GM21367 (cell line): ENCODE results near the gene HDAC9.
"Not testable (repeated sequence)": the region's sequence is repeated elsewhere in the genome, so short reads cannot be mapped to it uniquely, and the experiment has no call there.

Experiments
- ATAC-seq: cut with Tn5 transposase; IDR thresholded peaks from one replicate; pipeline ENCODE4 v1.9.1; 2021; ENCODE audit not compliant: unreplicated experiment

The HDAC9 gene

DNA sequence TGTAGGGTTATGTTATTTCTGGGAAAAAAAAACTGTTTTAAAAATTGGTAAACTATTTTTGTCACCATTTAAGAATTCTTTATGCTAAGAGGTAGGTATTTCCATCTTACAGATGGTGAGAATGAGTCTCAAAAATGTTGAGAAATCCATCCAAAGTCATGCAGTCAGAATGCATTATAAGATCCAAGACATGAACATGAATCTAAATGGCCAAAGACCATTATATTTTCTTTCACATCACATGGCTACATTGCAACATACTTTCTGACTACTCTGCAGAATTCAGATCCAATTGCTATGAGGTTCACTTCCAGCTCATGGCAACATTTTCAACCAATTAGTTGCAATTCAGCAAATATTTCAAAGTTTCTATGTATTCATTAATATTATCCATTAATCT lies 440.7 kb downstream of the HDAC9 start:
- no peak for ATAC-seq

DNA sequence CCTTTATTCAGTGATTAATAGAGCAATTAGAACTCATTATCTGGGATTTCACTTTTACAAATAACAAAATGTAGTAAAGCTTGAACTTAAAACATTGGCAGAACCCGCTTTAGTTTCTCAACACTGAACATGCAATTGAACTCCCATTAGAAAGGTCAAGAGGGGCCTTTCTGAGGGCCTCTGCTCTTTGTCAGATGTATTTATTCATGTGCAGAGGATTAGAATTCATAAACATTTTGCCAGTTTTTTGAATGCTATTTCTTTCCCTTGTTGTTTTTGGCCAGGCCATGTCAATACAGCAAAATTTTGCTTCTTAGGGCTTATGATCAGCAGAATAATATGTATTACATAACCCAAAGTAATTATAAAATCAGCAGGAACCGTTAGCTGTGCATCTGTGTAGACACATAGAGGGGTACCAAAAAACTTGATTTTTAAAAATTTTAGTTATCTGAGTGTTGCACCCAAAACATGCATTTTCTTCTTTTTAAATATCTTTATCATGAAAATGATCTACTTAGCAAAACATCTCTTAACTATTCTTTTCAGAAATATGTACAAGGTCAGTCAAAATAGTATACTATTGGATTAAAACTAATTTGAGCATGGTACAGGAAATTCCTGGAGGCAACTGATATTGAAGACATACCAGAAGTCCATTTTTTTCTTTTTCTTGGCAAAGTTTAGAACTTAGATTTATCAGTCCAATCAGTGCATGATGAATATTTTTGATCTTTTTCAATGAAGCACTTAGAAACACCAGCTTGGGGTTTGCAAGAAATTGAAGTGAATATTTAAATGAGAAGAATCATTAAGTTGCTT lies 444.4 kb downstream of the HDAC9 start:
- no peak for ATAC-seq

DNA sequence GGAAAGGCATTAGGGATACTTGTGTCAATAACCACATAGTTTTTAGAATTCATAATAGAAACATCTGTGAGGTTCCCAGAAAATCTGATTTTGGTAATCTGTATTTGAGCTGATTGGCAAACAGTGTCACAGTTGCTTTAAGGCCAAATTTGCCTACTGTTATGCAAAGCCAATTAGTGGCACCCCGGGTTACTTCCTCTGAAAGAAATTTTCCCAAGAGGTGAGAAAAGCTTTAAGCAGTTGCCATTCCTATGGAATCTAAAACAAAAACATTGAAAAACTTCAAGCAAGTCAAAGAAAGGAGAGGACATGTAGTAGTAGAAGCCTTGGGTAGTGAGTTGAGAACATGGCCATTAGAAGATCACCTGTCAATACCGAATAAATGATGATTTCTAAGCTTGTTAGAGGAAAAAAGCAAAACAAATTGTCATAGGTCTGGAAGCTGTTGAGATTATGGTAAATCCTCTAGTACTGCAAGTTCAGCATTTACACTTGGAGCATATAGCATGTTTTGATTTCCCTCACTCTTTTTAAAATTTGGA lies 445.1 kb downstream of the HDAC9 start:
- no peak for ATAC-seq

DNA sequence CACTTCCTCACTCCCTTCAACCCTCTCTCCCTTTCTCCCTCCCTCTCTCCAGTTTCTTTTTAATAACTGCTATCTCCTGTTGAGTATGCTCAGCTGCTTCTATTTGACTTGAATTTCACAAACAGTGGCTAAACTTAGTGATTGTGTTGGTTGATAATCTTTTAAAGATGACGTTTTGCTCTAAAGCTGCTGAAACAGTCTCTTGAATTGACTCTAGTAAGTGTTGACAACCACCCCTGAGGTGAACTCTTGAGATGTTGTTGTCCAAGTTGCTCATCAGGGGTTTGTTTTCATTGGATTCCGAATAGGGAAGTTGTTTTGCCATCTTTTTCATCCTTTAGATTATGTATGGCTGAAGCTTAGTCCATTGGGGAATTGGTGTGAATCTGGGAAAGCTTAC lies 445.7 kb downstream of the HDAC9 start:
- no peak for ATAC-seq

DNA sequence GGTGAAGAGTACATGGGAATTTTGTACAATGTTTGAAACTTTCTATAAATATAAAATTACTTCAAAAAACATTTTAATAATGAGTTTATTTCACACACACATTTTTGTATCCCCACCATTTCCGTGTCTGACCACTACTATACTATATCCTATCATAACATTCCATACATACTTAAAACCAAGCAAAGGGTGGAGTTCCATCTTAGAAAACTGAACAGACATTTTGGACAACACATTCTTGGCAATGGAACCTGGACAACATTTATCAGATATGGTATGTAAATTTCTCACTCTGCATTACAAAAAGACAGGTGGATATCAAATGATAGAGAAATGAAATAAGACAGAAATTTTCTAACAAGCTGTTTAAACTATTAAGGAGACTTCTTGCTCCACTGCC lies 453.0 kb downstream of the HDAC9 start:
- no peak for ATAC-seq

DNA sequence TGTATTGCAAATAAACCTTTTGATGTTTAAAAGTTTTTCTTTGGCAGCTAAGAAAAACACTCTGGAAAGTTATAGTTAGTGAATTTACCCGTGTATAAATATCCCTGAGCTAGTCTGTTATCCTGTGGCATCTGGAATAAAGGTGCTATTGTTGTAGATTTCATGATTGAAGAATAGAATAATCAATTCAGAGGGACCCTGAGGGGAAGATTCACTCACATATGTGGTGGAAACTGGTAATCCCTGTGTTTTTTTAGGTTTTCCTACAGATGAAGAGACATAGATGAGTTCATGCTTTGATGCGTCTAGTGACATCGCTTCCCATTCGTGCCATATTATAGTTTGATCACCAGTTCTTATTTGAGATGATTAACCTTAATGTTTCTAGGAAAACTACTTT lies 457.3 kb downstream of the HDAC9 start:
- ATAC-seq = no peak

DNA sequence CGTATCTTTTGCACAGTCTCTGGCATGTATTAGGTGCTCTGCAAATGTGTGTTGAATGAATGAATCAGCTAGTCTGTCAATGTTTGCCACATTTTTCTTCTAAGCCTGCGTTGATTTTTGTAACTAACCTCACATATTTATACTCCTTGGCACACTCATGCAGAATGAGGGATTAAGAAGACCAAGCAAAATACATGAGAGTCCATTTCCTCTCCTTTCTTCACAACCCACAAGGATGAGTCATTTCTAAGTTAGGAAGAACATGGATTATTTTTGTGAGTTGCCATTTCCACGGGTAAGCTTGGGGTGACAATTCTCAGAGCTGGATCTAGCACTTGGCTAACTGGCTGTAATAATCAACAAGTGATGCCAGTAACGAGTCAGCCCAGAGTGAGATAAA lies 463.1 kb downstream of the HDAC9 start:
- ATAC-seq = no peak

DNA sequence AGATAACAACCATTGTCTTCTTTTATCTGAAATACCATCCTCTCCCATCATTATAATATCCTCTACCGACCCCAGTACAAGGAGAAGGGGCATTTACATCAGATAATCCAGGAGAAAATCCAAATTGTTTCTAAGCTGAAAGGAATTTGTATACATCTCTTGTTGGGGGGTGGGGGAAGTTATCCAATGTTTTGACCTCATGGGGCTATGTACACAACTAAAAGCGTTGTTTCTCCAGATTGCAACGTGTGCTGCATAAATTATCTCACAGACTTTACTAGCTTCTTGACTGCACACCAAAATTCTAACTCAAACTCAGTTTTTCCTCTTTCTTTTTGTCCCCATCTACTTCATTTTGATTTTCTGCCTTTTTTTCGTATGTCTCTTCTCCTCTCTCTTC lies 465.2 kb downstream of the HDAC9 start:
- no peak for ATAC-seq

DNA sequence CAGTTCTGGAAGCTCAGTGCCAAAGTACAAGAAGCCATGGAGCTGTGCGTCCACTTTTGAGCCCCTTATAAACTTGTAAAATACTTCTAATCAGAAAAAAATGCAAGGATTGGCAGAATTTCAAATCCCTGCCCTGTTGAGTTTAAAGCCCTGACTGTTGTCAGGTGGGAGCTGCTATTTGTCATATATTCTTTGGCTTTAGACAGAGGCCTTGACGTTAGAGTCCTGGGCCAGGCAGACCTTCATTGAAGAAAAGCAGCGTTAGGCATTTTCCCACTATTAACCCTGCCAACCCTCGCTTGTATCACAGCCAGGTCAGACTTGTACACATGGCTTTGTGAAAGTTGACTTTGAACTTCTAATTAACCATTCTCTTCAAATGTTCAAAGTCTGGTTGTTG lies 466.5 kb downstream of the HDAC9 start:
- no peak for ATAC-seq

DNA sequence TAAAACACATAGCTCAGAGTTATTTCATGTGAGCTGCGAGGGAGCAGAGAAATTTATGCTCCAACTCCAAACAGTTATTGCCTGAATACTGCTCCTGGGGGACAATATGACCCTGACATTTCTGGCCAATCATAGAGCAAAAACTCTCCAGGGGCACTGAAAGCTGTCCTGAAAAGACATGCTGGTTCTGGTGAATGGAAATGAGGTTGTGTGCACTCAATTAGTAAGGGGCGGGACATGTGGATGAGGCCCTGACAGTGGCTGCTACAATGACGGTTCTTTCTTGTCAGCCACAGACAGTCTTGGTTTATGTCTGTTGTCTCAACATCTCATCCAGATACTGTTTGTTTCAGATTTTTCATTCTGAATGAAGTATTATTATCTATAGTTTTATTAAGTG lies 470.1 kb downstream of the HDAC9 start:
- no peak for ATAC-seq

DNA sequence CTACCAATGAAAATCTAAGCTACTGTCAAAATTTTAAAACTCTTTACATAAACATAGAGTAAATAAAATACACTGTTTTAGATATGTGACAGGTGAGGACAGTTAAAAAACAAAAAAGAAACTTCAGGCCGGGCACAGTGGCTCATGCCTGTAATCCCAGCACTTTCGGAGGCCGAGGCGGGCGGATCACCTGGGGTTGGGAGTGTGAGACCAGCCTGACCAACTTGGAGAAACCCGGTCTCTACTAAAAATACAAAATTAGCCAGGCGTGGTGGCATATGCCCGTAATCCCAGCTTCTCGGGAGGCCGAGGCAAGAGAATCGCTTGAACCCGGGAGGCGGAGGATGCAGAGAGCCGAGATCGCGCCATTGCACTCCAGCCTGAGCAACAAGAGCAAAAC lies 472.2 kb downstream of the HDAC9 start:
- ATAC-seq = not testable (repeated sequence)

DNA sequence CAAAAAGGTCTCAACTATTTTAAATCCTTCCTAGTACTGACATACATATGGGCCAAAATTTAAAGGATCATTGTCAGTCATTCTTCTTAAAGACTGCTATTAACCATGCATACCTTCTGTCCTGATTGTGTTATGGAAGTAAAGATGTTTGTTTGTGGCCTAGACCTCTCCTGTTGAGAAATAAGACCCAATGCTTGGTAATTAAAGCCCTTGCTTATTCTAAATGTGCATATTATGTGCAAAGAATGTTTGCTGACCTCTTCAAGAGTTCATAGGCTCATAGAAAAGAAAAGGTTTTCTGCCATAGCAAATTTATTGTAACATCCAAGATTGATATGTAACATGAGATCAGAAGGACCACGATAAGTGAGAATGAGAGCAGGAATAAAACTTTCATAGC lies 476.3 kb downstream of the HDAC9 start:
- ATAC-seq = no peak

DNA sequence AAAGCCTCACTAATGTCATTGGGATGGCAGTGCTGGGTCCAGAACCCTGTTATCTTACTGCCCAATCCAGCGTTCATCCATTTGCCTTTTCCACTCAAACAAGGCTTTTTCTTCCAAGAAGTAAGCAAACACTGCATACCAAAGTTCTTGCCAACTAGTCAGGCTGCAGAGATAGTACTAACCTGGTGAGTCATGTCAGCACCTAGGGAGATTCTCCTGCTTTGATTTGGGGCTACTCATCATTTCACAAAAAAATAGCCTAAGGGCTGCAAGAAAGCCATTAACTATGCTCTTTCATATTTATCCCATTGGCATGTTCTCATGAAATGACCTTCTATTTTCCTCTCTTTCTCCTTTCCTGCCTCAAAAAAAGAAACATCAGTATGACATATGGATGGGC lies 479.3 kb downstream of the HDAC9 start:
- no peak for ATAC-seq

DNA sequence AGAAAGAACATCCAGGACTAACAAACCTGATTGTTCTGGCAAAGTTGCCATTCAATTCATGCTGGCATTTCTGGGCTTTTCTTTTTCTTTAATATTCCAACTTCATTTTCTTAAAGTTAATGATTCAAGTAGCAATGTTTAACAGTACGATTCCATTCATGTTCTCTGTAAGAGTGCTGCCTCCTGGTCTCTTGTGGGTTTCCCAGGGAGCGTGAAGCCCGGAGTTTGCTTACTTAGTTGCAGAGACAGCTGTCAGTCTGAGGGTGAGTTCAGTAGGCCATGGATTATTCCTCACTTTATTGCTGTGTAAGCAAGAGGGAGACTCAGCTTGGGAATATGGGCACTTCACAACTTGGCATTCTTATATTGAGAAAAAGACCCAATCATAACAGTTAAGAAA lies 479.7 kb downstream of the HDAC9 start:
- ATAC-seq = no peak

DNA sequence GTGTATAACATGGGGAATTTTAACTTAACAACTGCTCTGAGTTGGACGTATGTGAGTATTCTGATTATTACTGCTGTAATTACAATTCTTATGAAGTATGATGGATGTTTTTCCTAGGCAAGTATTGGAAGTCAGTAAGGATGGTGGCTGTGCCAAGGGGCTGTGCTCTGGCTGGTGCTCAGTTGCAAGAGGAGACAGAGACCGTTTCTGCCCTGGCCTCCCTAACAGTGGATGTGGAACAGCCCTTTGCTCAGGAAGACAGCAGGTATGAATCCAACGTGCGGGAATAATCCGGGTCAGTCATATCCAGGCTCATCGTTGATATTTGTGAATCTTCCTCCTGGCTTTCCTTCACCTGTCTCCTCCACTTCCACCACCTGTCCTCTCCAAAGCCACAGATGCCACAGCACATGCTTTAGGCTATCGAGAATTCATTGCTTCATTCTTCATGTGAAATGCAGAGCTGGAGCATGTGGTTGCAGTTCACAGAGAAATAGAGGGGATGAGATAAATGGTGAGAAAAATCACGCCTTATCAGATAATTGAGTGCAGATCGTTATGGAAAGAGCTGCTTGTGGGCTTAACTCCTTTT lies 480.2 kb downstream of the HDAC9 start:
- ATAC-seq = no peak

DNA sequence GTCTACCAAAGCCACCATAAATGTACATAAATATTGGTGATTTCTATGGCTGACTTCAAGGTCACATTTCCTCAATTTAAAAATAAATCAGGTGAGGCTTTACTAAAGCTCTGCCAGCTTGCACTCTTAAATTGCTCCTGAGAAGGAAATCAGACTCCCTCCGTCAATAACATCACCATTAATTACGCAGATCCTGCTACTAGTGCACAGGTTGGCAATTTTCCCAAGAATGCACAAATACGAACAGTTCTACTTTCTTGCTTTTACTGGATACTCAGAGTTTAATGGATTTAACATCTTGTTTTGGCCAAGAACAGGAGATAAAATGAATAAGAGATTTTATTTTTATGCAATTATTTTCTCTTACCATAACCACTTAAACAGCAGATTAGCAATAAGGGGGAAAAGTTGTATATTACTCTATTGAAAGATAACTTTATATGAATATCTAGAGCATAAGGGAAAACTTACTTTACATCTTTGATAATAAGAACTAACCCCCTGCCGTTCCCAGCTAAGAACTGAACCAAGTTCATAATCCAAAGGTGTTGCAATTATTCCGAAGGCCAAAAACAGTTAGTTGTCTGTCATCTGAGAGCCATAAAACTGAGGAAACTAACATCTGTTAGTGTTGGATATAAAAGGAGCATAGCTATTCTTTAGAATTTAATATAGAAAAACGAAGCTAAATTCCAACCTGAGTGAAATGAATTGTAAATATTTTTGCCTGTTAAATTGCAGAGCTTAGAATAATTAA lies 481.3 kb downstream of the HDAC9 start:
- no peak for ATAC-seq

DNA sequence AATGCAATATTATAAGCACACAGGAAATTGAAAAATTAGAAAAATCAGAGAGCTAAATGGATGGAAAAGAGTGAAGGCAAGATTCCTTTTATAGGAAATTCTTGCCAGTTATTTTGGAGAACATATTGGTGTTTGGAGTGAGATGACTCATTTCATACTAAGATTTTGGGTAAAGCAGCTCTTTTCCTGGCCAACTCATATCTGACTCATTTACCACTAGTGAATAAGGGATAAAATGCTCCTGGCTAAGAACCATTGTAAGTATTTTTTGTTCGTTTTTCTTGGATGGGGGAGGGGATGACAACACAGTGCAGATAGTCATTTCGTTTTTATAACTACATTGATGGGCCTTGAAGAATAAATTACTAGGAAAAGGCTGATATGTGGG lies 482.6 kb downstream of the HDAC9 start:
- no peak for ATAC-seq

DNA sequence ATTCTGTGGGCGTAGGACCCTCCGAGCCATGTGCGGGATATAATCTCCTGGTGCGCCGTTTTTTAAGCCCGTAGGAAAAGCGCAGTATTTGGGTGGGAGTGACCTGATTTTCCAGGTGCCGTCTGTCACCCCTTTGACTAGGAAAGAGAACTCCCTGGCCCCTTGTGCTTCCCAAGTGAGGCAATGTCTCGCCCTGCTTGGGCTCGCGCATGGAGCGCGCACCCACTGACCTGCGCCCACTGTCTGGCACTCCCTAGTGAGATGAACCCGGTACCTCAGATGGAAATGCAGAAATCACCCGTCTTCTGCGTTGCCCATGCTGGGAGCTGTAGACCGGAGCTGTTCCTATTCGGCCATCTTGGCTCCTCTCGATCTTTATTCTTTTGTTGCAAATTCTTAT lies 495.2 kb downstream of the HDAC9 start:
- not testable (repeated sequence) for ATAC-seq

DNA sequence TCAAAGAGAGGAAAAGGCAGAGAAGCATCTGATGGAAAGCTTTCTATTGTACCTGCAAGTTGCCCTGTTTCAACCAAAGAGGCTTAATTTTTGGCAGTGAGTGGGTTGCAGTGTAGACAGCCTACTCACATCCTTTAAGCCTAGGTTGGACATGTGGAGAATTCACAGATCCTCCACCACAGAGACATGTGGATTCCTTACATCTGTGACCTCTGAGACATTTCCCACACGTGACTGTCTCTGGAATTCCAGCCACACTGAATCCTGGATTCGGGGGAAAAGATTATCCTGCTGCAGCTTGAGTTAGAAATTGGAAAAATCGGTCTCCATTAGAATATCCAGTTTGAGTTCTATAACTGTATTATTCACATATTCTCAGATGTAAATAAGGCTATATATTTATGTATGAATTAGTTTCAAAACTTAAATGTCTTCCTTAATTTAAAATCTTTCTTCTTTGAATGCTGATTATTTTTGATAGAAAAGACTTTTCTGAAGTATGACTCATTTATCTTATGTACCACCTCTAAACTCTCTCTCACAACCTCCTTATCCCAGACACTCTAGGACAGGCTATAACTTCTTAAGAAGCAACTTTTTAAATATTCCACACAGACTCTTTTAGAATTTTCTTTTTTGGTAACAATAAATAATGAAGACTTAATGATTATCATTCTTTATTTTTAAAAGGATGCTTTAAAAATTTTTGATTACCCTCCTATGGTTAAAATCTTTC lies 498.6 kb downstream of the HDAC9 start:
- ATAC-seq = no peak

DNA sequence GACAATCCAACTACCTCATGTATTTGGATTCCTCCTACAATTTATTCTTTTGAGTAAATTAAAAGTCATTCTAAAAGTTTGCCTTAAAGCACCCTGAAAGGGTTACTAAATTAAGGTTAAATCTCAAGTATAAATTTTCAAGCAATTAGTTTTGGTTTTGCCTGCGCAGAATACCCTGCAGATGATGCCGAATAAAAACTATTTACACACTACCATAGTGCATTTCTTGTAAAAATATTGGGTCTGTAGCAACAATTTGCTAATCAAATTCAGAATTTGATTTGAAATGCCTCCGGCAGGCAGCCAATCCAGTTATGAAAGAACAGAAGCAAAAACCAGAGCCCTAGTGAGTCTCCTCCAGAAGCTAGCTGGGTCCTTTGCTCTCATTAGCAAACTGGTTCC lies 499.7 kb downstream of the HDAC9 start:
- no peak for ATAC-seq

DNA sequence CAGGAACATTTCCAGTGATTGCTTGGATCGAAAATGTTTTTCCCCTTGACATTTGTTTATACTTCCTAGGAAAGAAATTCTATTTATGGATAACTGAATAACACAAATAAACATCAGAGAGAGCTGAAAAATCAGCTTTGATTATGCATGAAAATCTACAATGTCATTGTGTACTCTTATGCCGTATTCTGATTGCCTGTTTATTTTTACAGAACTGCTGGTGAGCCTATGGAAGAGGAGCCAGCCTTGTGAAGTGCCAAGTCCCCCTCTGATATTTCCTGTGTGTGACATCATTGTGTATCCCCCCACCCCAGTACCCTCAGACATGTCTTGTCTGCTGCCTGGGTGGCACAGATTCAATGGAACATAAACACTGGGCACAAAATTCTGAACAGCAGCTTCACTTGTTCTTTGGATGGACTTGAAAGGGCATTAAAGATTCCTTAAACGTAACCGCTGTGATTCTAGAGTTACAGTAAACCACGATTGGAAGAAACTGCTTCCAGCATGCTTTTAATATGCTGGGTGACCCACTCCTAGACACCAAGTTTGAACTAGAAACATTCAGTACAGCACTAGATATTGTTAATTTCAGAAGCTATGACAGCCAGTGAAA lies 500.4 kb downstream of the HDAC9 start:
- ATAC-seq = no peak
